OCI-LY7 (cell line): ENCODE results near the gene PCK2. TPM values are rescaled to one million over a fixed set of nuclear protein-coding genes. Genes with fewer than 3 reads are reported as not detected.

Source experiments
- BruUV-seq: library from RNA; stranded (reverse); fragments of 400-500 nt; replicated peaks from 2 replicates; lab custom pipeline; 2021; lab: Mats Ljungman, UMichigan
- CTCF ChIA-PET: fragments of 300-600 bp; sonication (Branson Sonifier 250); formaldehyde crosslinking; loops from one replicate; lab custom pipeline; 2022; ENCODE audit warnings: antibody characterized with exemption; ENCODE audit not compliant: unreplicated experiment; lab: Charles Lee
- POLR2A ChIA-PET: fragments of 300-600 bp; sonication (Branson Sonifier 250); formaldehyde crosslinking; loops from one replicate; lab custom pipeline; 2022; ENCODE audit warnings: antibody characterized with exemption; lab: Charles Lee
- DNase-seq: peaks from one replicate; pipeline ENCODE4 v3.0.0-alpha.2; 2015; ENCODE audit warnings: low spot score
- H2AFZ ChIP-seq: fragments of 200-600 bp; sonication (generic), shearing (Covaris generic); 2 replicates; pipeline ENCODE4 v1.6.1; 2014; ENCODE audit warnings: mild to moderate bottlenecking, antibody characterized with exemption, low read length, moderate library complexity
- H3K27ac ChIP-seq: fragments of 200-600 bp; sonication (generic); 2 replicates; pipeline ENCODE4 v1.5.1; 2014; ENCODE audit warnings: mixed run types, low read depth, mild to moderate bottlenecking, moderate library complexity, low read length, inconsistent platforms; ENCODE audit not compliant: poor library complexity, severe bottlenecking
- H3K36me3 ChIP-seq: fragments of 200-600 bp; sonication (generic); 2 replicates; pipeline ENCODE4 v1.6.1; 2014; ENCODE audit warnings: mild to moderate bottlenecking, antibody characterized with exemption, low read length, moderate library complexity, mixed read lengths; ENCODE audit not compliant: insufficient read depth
- H3K4me1 ChIP-seq: fragments of 200-600 bp; sonication (generic); 2 replicates; pipeline ENCODE4 v1.5.1; 2014; ENCODE audit warnings: mild to moderate bottlenecking, low read length; ENCODE audit not compliant: insufficient read depth, poor library complexity, severe bottlenecking
- H3K4me2 ChIP-seq: fragments of 200-600 bp; sonication (generic); 2 replicates; pipeline ENCODE4 v1.6.1; 2014; ENCODE audit warnings: mild to moderate bottlenecking, low read length
- H3K4me3 ChIP-seq: fragments of 200-600 bp; sonication (generic); 2 replicates; pipeline ENCODE4 v1.5.1; 2014; ENCODE audit warnings: mild to moderate bottlenecking, low read depth, low read length; ENCODE audit not compliant: poor library complexity, severe bottlenecking
- H3K79me2 ChIP-seq: fragments of 200-600 bp; sonication (generic); 2 replicates; pipeline ENCODE4 v1.6.1; 2016; ENCODE audit warnings: low read depth, mild to moderate bottlenecking, low read length, moderate library complexity, mixed read lengths; ENCODE audit not compliant: insufficient read depth
- H3K9me2 ChIP-seq: fragments of 200-600 bp; sonication (generic); 2 replicates; pipeline ENCODE4 v1.6.1; 2016; ENCODE audit warnings: mild to moderate bottlenecking, low read length, mixed read lengths; ENCODE audit not compliant: insufficient read depth
- H3K9me3 ChIP-seq: fragments of 200-600 bp; sonication (generic); 2 replicates; pipeline ENCODE4 v1.6.1; 2014; ENCODE audit warnings: mild to moderate bottlenecking, mixed run types, low read length, mixed read lengths
- H4K20me1 ChIP-seq: fragments of 200-600 bp; sonication (generic); 2 replicates; pipeline ENCODE4 v1.6.1; 2014; ENCODE audit warnings: mild to moderate bottlenecking, antibody characterized with exemption, low read length, moderate library complexity, mixed read lengths; ENCODE audit not compliant: insufficient read depth
- EZH2phosphoT487 ChIP-seq: fragments of 200-600 bp; sonication (generic); IDR thresholded peaks from 2 replicates; pipeline ENCODE4 v1.6.1; 2018; ENCODE audit warnings: low read depth, borderline replicate concordance, mild to moderate bottlenecking, mixed run types, antibody characterized with exemption, low read length, moderate library complexity, mixed read lengths
- intact Hi-C: fragments of 100-400 bp; cut with micrococcal nuclease; formaldehyde crosslinking; loops from one replicate; pipeline ENCODE4 v1.10.0; 2022; ENCODE audit not compliant: unreplicated experiment
- total RNA-seq, 2 experiments: library from RNA; depleted of rRNA in 1 of 2; stranded (reverse); fragments of >200 nt in 1 of 2; shearing (Covaris generic) in 1 of 2; gene quantifications; 2 replicates each; pipeline ENCODE4 v1.2.3, GENCODE V29; 2014 to 2022
- TF ChIP-seq, protein P1 (sequence below): fragments of 200-600 bp; sonication (generic); conservative IDR thresholded peaks from 2 replicates; pipeline ENCODE4 v1.5.1; 2014; ENCODE audit warnings: mild to moderate bottlenecking, antibody characterized with exemption, low read length, moderate library complexity, mixed read lengths

Gene PCK2
- total RNA-seq, 2 experiments from 2014 or later = 43.6 to 130 TPM

- Histone ChIP-seq H3K9me3 (no peaks in the 10 kb centered on the region), H2AFZ (no peak overlapping the region), H3K27ac (no peak overlapping the region), H3K79me2 (no peaks in the 10 kb centered on the region), H3K4me1 (peaks cover 11% of the 10 kb centered on the region), H3K4me2 (no peak overlapping the region), H3K36me3 (peaks cover 6% of the 10 kb centered on the region), H3K9me2 (no peaks in the 10 kb centered on the region), H4K20me1 (no peaks in the 10 kb centered on the region), H3K4me3 (no peak overlapping the region)
- TF ChIP-seq EZH2phosphoT487 = no peak
- TF ChIP-seq, protein P1, sequence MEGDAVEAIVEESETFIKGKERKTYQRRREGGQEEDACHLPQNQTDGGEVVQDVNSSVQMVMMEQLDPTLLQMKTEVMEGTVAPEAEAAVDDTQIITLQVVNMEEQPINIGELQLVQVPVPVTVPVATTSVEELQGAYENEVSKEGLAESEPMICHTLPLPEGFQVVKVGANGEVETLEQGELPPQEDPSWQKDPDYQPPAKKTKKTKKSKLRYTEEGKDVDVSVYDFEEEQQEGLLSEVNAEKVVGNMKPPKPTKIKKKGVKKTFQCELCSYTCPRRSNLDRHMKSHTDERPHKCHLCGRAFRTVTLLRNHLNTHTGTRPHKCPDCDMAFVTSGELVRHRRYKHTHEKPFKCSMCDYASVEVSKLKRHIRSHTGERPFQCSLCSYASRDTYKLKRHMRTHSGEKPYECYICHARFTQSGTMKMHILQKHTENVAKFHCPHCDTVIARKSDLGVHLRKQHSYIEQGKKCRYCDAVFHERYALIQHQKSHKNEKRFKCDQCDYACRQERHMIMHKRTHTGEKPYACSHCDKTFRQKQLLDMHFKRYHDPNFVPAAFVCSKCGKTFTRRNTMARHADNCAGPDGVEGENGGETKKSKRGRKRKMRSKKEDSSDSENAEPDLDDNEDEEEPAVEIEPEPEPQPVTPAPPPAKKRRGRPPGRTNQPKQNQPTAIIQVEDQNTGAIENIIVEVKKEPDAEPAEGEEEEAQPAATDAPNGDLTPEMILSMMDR = no peak
- intact Hi-C loops = no loop called here
- CTCF ChIA-PET = interaction anchor here (2.1 kb wide), 1 partner anchor 54 kb away, joined by 8 read pairs; the partner anchor contains the start of gene IRF9
- no peak for DNase-seq
- POLR2A ChIA-PET = interaction anchor here (0.6 to 7.0 kb wide), 3 partner anchors 13 to 124 kb away, joined by 5 to 80 read pairs (median 5); partner anchors contain the start of gene PCK2
- BruUV-seq = no TSS peak
Measured at GRCh38 chr14:24106672-24107271, 12.7 kb downstream of the PCK2 start.

DNA sequence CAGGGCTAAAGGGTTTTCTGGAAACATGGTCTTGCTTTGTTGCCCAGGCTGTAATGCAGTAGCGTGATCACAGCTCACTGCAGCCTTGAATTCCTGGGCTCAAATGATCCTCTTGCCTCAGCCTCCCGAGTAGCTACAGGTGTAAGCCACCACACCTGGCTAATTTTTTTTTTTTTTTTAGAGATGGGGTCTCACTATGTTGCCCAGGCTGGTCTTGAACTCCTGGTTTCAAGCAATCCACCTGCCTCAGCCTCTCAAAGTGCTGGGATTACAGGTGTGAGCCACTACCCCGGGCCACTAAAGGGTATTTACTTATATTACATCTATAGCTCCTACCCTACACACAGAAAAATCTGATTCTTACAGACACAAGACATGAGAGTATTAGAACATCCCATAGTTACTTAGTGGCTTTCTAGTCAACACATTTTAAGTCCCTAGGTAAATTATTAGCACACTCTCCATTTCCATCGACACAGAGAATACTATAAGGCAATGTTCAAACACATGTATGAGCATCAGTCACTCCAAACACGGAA, 14.3 kb downstream of the PCK2 start:
- no peak for DNase-seq
- Histone ChIP-seq H3K9me3 (no peaks in the 10 kb centered on the region), H3K79me2 (no peaks in the 10 kb centered on the region; the same call in 1 of the 2 replicates), H2AFZ (peak overlapping the region; percentile 83), H3K4me1 (peaks cover 15% of the 10 kb centered on the region), H3K4me3 (no peak overlapping the region), H3K4me2 (peak overlapping the region; percentile 52), H4K20me1 (no peaks in the 10 kb centered on the region), H3K27ac (peak overlapping the region; percentile 55), H3K36me3 (peaks cover 6% of the 10 kb centered on the region), H3K9me2 (no peaks in the 10 kb centered on the region)
- BruUV-seq = no TSS peak
- POLR2A ChIA-PET = interaction anchor here (0.6 to 7.0 kb wide), 12 partner anchors 15 to 549 kb away, joined by 3 to 80 read pairs (median 3); partner anchors contain the start of genes DHRS4L2, EMC9, PCK2 and RNF31
- intact Hi-C loops = loop anchor here (1.0 to 2.0 kb wide), 3 partner anchors 14 to 94 kb away; partner anchors contain the start of gene PCK2
- no peak for TF ChIP-seq EZH2phosphoT487
- TF ChIP-seq, protein P1 = no peak
- CTCF ChIA-PET = interaction anchor here (0.6 to 2.1 kb wide), 8 partner anchors 10 to 94 kb away, joined by 3 to 8 read pairs (median 4); partner anchors contain the start of genes IRF9, PCK2 and TM9SF1
